GM19463 (cell line): ENCODE results near the gene SUPT3H.
A peak's percentile ranks its signal among the peaks of the same experiment; 100 is the strongest.

Experiments used
- ATAC-seq: cut with Tn5 transposase; IDR thresholded peaks from one replicate; pipeline ENCODE4 v1.9.1; 2021; ENCODE audit warnings: mild to moderate bottlenecking, moderate library complexity; ENCODE audit not compliant: unreplicated experiment

The SUPT3H gene

DNA sequence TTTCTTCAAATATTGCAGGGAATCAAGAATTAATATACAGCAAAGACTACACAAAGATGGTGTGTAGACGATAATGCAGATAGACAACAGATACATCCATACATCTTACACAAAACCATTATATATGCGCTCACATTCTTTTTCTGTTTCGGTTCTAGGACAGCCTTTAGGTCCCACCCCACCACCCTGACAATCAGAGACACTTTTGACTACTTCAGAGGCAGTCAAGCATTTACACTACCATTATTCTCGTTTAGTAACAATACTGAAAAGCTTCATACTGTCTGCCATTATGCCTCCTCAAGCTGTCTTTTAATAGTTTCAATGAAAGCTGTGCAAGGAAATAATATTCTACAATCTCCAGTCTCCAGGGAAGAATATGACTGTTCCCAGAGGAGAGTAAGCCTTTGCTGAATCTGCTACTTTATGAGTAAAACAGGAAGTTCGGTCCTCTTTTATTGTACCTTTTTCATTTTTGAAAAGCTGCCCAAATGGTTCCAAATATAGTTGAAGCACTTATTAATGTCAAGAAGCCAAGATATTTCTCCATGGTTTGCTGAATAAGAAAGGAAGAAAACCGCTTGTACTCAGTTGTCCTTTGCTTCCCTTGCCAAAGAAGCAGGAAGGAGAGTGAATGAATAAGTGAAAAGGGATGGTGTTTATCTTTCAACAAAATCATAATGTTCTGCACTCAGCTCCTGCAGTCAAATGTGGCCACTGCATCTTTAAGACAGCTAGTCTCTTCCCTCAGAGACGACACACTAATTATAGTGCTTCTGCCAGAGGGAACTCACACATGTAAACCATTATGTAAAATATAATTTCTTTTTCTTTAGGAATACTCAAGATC lies 521.9 kb downstream of the SUPT3H start:
- no peak for ATAC-seq

DNA sequence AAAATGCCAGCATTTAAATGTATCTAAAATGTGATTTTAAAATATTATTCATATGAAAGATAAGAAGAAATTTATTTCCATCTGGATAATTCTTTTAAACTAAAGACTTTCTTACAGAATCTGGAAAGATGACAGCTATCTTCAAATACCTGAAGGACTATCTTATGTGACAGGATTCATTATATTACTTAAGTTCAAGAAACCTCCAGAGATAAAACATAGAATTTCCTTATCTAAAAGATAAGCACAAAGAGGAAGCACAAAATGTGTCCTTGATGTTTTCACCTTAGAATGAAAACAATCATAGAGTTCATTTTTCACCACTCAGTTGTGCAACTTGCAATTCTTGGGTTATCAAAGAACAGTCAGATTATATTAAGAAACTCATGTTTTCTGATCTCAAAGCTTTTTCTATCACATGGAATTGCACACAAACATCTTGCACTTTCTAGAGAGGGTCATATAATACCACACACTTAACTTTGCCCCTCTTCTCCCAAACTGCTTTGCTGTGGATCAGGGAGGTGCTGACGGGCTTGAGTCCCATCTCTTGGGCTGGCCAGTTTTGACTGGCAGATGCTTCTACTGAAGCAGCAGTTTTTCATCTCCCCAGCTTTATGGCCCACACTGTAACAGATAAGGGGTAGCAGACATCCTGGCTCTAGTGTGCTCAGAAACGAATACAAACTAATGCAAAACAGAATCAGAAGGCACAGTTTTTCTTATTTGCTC lies 522.9 kb downstream of the SUPT3H start:
- no peak for ATAC-seq

DNA sequence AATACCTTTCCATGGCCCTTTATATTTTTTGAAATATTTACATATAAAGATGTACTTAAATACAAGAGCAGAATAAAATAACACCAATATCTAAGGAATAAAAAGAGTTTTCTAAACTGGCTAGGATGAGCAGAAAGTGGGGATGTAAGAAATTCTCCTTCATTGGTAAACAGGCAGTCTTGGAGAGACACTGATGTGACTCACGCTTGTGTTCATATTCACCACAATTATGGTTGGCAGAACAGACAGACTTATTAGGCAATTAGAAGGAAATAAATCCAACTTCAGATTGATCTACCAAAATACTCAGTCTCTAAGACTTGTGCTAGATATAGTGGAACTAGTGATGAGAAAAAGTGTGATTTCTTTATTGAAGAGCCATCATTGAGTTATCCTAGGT lies 526.6 kb downstream of the SUPT3H start:
- ATAC-seq: no peak

DNA sequence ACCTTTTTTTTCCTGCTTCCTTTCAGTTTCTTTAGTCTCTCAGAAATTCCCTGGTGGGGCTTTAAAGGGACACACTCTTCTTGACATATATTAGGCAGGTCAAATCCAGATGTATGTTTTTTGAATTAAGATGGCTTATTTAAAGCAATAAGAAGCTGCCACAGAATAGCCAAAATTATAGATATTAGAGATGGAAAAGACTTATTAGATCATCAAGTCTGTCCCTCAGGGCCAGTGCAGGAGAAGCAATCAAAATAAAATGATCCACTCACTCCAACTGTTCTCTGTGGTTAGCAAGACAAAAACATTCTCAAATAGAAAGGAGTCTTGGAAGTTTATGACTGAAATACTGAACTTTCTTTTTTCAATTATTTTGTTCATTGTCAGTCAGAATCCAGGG lies 527.4 kb downstream of the SUPT3H start:
- no peak for ATAC-seq

DNA sequence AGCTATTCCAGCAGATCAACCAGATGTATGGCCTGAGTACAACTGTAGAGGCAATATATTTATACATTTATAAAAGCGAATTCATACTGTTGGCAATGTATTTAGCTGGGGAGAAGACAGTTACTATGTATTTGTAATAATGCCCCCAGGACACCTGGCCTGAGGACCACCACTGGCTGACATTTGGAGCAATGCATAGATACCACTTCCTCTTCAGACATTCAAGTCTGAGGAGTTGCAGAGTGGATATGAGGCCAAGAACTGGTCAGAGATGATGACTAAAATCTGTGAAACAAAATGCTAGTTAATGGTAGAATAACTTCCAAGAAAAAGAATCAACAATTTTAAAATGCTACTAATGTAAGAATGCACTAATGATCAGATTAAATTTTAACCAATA lies 527.9 kb downstream of the SUPT3H start:
- ATAC-seq: no peak

DNA sequence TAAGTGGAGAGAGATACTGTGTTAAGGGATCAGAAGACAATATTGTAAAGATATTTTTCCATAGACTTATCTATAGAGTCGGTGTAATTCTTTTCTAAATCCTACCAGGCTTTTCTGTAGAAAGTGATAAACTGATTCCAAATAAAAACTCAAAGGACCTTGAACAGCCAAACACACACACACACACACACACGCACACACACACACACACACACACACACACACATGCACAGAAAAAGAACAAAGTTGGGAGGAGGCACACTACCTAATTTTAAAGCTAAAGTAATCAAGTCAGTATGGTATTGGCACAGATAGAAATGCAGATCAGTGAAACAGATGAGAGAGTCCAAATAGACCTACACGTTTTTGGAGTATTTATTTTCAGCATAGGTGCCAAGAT lies 534.0 kb downstream of the SUPT3H start:
- no peak for ATAC-seq

DNA sequence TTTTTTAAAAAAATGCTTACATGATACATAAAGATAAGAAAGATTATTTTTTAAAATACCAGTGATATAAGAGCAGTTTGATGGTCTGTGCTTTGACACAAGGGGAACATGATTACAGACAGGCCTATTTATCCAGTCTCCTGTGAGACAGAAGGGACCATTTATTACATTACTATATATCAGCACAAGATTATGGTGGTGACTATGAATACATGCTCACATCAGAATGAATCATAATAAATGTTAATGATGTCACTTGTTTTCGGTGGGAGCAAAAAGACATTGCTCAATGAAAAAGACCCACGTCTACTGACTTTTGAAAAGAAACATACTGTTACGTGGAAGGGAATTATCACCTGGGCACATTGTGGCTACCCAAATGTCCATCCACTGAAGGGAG lies 535.1 kb downstream of the SUPT3H start:
- ATAC-seq: no peak

DNA sequence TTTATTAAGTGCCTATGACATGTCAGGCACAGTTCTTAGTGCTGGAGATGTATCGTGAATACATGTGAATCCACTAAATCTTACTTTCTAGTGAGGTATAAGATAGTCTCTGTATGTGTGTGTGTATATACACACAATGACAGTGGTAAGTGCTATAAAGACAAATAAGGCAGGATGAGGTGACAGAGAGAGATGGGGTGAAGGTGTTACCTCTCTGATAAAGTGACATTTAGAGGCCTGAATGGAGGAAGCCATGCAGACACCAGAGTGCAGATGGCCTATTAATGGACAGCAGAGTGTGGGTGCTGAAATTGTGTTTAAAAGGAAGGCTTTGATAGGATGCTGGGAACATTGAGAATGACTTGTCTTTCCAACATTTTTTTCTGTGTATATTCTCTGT lies 535.9 kb downstream of the SUPT3H start:
- no peak for ATAC-seq

DNA sequence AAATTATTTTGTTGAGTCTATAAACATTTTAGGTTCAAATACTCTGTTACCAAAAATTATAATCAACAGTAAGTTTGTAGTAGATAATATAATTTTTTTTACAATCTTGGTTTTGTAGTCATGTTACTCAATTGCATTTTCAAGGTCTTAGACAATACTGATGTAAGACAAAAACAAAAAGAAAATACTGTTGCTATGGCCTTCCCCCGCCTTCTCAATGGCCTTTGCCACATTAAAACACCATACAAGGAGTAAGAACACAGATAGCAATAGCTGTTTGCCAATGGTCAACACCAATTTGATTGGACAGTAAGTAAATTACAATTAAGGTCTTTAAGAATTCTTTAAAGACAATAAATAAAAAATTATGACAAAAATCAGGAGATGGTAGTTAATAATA lies 540.0 kb downstream of the SUPT3H start:
- no peak for ATAC-seq

DNA sequence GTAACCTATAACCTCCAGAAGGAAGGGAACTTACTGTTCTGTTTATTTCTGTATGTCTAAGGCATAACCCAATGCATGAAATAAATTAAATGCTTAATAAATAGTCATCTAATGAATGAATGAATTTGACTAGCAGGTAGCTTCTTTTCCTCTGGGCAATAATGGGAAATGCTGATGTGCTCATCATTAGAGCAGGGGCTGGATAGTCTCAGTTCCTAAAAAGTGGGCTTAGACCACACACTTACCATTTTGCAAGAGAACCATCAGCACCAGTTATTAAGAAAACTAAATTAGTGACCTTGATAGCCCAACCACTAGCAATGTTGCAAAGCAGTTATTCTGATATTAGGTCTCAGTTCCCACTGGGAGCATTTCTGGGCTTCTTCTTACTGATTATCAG lies 540.5 kb downstream of the SUPT3H start:
- no peak for ATAC-seq

DNA sequence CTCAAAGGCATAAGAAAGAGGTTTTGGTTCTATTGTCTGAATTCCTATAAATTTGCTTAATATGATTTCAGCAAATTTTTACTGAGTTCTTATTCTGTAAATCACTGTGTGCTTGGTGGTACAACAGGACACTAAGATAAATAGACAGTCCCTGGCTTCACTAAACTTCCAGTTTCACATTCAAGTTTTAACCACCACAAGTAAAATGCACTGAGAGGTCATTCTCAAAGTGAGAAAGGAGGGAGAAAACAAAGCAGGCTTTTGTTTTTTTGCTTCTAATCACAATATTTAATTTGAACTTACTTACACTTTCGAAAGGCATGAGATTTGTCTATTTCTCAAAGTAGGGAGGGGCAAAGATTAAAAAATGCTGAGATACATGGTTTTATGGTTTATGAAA lies 544.5 kb downstream of the SUPT3H start:
- ATAC-seq: peak; percentile 88

DNA sequence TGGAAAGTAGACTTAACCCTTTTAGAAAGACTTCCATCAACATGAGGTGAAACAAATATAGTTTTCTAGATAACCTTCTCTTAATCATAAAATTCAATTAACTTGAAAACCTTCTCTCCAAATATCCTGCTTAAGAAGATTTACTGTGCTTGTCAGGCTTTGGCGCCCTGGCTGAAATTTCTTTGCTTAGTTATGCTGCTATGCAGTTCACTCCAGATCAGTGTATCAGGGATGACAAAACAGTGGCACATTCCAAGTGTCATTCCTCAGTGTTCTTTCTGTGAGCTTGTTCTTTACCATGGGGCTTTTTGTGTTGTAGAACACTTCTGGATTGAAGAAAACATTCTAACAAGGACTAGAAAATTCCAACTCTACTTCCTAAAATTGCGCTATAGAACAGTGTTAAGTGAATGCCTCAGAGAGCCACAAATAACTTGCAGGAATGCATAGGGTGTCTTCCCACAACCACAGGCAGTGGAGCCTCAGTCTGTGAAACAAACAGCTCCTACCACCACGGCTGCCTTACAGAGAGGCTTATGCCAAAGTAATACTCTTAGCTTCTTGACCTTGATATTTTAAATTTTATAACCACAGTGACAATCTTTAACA lies 546.6 kb downstream of the SUPT3H start:
- no peak for ATAC-seq

DNA sequence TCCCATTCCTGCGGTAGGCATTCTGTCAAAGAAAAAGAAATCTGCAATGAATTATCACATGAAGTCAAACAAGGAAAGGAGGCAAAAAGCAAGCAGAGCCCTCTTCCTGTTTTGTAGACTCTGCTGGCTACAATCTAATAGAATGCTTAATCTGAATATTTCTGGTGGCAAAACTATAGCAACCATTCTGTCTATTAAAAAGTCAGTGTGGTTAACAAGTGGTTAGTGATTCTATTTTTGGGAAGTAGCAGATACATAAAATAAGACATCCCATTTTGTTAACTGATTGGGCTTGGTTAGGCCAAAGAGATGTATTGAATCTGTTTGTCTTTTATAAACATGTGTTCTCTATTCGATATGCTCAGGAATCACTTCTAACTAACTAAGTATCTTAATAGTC lies 547.9 kb downstream of the SUPT3H start:
- ATAC-seq: no peak

DNA sequence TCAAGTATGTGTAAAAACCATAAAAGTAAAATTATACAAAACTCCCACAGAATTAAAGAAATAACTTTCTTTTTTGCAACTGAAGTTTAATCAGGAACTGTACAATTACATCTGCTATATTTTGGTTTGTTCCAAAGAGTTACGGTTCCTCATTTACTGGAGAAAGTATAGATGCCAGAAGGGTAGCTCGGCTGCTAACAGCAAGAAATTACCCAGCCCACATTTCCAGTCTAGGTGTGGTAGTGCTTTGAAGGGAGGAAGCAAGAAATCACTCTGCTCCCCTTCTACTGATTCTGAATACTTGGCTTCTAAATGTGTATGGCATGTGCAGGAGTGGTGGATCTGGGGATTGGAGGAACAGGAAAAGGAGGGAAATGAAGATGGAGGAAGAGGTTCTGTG lies 549.0 kb downstream of the SUPT3H start:
- no peak for ATAC-seq

DNA sequence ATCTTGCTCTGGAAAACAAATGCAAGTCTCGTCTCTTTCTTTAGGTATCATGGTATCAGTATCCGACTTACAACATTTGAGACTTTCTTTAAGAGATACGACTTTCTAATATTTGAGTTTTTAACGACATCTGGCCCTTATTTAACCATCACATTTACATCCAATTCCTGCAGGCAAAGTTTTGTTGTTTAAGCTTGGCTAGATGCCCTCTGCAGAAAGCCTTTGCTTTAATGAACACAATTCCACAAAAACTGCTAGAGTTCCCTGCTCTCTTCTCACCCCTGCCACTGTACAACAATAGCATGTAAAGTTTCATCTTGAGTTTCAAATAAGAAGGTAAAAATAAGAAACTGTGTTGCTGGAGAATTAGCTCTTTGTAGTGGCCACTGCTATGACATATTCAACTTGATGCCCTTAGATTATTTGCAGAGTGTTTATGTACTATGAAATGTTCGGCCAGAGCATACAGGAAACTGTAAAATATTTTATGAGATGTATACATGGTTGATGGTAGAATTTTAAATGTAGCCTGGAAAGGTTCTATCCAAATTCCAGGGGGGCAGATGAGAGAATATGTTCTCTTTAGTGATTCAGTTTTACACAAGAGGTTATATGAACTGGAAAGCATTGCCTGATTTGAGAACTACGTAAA lies 551.6 kb downstream of the SUPT3H start:
- no peak for ATAC-seq

DNA sequence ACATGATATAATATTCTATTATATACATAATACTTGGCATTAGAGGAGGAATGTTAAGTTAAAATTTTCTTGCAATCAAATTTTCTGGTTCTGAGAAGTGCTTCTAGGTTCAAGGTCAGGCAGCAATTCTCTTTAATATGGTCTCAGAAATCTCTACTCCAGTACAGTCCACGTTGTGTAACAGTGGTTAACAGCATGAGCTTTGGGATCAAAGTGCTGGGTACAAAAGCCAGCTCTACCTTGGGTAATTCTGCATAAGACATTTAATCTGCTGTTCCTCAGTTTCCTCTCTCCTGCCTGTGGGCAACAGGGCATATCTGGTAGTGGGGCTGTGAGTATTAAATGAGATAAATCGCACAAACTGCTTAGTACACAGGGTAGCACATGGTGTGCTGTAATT lies 552.5 kb downstream of the SUPT3H start:
- no peak for ATAC-seq

DNA sequence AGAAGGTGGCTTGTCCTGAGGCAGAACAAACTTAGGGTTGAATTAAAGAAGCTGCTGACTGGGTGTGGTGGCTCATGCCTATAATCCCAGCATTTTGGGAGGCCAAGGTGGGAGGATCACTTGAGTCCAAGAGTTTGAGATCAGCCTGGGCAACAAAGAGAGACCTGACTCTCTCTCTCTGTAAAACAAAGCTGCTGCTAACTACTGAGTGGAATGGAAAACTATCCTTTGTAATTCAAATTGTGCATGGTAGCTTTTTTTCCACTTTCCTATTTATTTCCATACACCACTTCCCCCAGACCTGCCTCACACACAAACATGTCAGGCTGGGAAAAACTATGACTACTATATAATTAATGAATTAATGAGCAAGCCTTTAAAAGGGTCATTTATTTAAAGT lies 553.2 kb downstream of the SUPT3H start:
- ATAC-seq: no peak

DNA sequence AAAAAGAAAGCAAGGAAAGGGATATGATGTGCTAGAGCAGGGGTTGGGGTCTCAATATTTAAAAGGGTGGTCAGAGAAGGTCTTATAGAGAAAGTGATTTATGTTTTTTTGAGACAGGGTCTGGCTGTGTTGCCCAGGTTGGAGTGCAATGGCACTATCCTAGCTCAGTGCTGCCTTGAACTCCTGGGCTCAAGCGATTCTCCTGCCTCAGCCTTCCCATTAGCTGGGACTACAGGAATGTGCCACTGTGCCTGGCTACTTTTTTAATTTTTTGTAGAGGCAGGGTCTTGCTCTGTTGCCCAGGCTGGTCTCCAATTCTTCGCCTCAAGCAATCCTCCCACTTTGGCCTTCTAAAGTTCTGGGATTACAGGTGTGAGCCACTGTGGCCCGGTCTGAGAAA lies 557.0 kb downstream of the SUPT3H start:
- no peak for ATAC-seq

DNA sequence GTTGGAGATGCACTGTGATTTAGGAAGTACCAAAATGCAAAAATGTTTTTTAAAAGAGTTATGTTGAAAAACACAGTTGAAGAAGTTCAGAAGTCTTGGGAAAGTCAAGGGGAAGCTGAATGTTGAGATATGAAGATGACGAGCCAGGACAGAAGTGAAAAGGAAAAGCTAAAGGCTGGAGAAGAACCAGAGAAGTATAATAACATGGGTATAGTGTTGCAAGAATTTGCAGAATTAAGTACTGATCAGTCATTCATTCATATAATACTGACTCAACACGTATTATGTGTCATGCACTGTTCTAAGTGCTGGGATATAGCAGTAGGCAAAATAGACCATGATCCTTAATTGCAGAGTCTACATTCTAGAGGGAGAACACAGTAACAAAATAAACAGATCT lies 557.4 kb downstream of the SUPT3H start:
- ATAC-seq: no peak

DNA sequence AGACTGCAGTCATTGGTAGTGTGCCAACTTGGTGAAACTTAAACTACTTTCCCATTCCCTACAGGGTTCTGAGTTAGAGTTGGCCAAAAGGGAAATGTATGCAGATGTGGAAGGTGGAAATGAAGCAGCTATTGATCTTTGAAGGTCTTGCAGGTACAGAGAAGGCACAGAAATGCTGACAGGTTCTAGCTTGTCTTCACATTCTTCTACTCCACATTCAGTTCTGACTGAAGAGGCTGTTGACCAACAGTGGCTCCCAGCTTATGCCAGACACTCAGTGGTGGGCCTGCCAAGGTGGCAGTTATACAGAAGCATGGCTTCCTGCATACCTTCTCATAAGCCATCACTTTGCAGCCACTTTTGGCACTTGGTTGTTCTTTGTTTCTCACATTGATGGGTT lies 566.3 kb downstream of the SUPT3H start:
- ATAC-seq: no peak

DNA sequence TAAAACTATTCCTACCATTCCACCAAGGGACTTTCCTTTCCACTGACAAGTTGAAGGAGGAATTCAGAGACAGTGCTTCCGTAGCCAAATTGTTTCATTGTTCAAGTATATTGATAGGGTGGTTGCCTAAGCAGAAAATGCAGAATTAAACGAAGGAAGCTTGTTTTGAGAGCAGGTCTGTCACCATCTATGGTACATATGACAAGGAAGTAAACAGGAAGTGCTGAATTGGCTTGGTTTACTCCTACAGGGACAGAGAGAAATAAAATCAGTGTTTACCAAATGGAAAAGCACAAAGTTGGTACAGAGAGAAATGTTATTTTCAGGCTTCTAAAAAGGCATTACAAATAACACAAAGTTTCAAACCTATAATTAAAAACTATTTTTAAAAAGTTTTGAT lies 568.5 kb downstream of the SUPT3H start:
- no peak for ATAC-seq

DNA sequence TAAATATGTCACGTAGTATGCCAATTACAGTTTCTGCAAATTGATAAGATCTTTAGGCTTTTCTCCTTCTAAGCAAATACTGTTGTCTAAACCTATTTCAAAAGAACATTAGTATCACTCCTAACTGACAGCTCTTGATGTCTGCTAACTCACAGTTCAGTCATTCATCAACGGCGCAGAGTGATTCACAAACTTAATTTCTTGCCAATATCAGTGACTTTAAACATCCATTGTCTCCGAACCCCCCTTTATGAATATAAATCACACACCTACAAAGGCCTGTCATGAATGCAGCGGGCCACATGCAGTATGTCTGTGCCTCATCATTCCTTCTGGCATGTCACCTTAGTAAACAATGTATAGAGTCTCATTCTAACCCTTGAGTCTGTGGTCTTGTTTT lies 569.6 kb downstream of the SUPT3H start:
- no peak for ATAC-seq
